ENCODE measurements around the gene SYTL1. TPM values are rescaled to one million over a fixed set of nuclear protein-coding genes. Genes with fewer than 3 reads are reported as not detected.

SYTL1 gene
- total and polyA plus RNA-seq, 9 of the 15 experiments (the other 6 are each of a cell fraction or from before 2014, with no cell fraction given): 0.04 to 9.3 (median 1.7) TPM

DNA sequence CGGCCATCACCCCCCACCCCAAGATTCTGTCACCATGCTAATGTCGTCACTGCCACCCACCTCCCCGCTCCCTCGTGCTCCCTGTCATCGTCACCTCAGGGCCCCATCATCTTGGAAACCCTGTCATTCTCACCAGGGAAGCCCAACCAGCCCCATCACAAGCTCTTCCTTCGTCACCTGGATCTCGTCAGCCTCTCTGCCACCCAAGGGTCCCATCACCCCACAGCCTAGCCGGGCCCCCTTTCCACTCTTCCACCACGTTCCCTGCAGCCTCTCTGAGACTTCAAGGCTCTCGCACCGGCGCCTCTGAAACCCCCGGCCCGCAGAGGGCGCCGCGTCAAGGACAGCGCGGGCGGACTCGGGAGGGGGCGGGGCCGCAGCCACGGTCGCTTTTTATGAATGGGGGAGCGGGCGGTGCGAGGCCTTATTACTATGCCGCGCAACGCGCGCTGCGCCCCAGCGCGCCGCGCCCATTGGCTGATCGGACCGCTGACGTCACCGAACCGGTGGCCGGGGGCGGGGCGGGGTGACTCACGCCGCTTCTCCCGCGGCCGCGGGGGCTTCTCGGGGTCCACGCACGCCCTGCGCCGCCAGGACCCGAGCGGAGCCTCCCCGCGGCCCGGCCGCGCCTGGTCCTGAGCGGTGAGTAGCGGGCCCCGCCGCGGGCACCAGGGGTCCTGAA lies 50.4 kb downstream of the SYTL1 start, which contains the start of gene GPR3 (continued):
- TF ChIP-seq KHSRP (IDR thresholded peaks at IDR 0.05) (no peak), SMARCA4 (IDR thresholded peaks at IDR 0.05) (peak; percentile 25; the same call in 1 of the 2 replicates), L3MBTL2 (IDR thresholded peaks at IDR 0.05) (peak; percentile 94), ZNF239 (CRISPR knock-in tag; IDR thresholded peaks at IDR 0.05) (no peak), SREBF2 (CRISPR knock-in tag; IDR thresholded peaks at IDR 0.05) (no peak), NCOA6 (IDR thresholded peaks at IDR 0.05) (no peak), ZNF584 (CRISPR knock-in tag; IDR thresholded peaks at IDR 0.05; ENCODE audit: low read depth) (no peak), POLR2G (IDR thresholded peaks at IDR 0.05; ENCODE audit: low read depth, low read length) (peak; percentile 85), POLR2AphosphoS2 (IDR thresholded peaks at IDR 0.05; ENCODE audit: low read length) (no peak), HMBOX1 (IDR thresholded peaks at IDR 0.05) (no peak), ZNF449 (CRISPR knock-in tag; IDR thresholded peaks at IDR 0.05) (no peak), HNRNPL (IDR thresholded peaks at IDR 0.05; ENCODE audit: low read depth, low read length) (no peak), HDAC6 (IDR thresholded peaks at IDR 0.05; ENCODE audit: low read depth, low read length) (no peak), ZNF232 (CRISPR knock-in tag; IDR thresholded peaks at IDR 0.05) (no peak), SETDB1 (IDR thresholded peaks at IDR 0.05; ENCODE audit: low read length) (no peak)
- TF ChIP-seq, protein P1, sequence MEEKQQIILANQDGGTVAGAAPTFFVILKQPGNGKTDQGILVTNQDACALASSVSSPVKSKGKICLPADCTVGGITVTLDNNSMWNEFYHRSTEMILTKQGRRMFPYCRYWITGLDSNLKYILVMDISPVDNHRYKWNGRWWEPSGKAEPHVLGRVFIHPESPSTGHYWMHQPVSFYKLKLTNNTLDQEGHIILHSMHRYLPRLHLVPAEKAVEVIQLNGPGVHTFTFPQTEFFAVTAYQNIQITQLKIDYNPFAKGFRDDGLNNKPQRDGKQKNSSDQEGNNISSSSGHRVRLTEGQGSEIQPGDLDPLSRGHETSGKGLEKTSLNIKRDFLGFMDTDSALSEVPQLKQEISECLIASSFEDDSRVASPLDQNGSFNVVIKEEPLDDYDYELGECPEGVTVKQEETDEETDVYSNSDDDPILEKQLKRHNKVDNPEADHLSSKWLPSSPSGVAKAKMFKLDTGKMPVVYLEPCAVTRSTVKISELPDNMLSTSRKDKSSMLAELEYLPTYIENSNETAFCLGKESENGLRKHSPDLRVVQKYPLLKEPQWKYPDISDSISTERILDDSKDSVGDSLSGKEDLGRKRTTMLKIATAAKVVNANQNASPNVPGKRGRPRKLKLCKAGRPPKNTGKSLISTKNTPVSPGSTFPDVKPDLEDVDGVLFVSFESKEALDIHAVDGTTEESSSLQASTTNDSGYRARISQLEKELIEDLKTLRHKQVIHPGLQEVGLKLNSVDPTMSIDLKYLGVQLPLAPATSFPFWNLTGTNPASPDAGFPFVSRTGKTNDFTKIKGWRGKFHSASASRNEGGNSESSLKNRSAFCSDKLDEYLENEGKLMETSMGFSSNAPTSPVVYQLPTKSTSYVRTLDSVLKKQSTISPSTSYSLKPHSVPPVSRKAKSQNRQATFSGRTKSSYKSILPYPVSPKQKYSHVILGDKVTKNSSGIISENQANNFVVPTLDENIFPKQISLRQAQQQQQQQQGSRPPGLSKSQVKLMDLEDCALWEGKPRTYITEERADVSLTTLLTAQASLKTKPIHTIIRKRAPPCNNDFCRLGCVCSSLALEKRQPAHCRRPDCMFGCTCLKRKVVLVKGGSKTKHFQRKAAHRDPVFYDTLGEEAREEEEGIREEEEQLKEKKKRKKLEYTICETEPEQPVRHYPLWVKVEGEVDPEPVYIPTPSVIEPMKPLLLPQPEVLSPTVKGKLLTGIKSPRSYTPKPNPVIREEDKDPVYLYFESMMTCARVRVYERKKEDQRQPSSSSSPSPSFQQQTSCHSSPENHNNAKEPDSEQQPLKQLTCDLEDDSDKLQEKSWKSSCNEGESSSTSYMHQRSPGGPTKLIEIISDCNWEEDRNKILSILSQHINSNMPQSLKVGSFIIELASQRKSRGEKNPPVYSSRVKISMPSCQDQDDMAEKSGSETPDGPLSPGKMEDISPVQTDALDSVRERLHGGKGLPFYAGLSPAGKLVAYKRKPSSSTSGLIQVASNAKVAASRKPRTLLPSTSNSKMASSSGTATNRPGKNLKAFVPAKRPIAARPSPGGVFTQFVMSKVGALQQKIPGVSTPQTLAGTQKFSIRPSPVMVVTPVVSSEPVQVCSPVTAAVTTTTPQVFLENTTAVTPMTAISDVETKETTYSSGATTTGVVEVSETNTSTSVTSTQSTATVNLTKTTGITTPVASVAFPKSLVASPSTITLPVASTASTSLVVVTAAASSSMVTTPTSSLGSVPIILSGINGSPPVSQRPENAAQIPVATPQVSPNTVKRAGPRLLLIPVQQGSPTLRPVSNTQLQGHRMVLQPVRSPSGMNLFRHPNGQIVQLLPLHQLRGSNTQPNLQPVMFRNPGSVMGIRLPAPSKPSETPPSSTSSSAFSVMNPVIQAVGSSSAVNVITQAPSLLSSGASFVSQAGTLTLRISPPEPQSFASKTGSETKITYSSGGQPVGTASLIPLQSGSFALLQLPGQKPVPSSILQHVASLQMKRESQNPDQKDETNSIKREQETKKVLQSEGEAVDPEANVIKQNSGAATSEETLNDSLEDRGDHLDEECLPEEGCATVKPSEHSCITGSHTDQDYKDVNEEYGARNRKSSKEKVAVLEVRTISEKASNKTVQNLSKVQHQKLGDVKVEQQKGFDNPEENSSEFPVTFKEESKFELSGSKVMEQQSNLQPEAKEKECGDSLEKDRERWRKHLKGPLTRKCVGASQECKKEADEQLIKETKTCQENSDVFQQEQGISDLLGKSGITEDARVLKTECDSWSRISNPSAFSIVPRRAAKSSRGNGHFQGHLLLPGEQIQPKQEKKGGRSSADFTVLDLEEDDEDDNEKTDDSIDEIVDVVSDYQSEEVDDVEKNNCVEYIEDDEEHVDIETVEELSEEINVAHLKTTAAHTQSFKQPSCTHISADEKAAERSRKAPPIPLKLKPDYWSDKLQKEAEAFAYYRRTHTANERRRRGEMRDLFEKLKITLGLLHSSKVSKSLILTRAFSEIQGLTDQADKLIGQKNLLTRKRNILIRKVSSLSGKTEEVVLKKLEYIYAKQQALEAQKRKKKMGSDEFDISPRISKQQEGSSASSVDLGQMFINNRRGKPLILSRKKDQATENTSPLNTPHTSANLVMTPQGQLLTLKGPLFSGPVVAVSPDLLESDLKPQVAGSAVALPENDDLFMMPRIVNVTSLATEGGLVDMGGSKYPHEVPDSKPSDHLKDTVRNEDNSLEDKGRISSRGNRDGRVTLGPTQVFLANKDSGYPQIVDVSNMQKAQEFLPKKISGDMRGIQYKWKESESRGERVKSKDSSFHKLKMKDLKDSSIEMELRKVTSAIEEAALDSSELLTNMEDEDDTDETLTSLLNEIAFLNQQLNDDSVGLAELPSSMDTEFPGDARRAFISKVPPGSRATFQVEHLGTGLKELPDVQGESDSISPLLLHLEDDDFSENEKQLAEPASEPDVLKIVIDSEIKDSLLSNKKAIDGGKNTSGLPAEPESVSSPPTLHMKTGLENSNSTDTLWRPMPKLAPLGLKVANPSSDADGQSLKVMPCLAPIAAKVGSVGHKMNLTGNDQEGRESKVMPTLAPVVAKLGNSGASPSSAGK (IDR thresholded peaks at IDR 0.05): peak; percentile 94

Measured in K562 (cell line).